WTC11 (cell line): ENCODE measurements around the gene PHAF1. TPM values are rescaled to one million over a fixed set of nuclear protein-coding genes. Genes with fewer than 3 reads are reported as not detected.
A peak's percentile ranks its signal among the peaks of the same experiment; 100 is the strongest.

Experiments used
- ATAC-seq: fragments of 200-7000 bp; cut with Tn5 transposase; 2 replicates; pipeline ENCODE4 v1.10.0; 2021; ENCODE audit warnings: mild to moderate bottlenecking, moderate library complexity
- CTCF ChIA-PET: fragments of 300-600 bp; sonication (Branson Sonifier 250); formaldehyde crosslinking; loops from one replicate; lab custom pipeline; 2021; ENCODE audit warnings: antibody characterized with exemption; lab: Charles Lee
- POLR2A ChIA-PET: fragments of 350-600 bp; sonication (Branson Sonifier 250); formaldehyde crosslinking; loops from one replicate; lab custom pipeline; 2021; ENCODE audit warnings: antibody characterized with exemption; lab: Charles Lee
- DNase-seq: peaks from one replicate; pipeline ENCODE4 v3.0.0; 2021; ENCODE audit warnings: low spot score
- H3K27ac Mint-ChIP-seq: 2 replicates; pipeline ENCODE4 v1.8.0; 2021; ENCODE audit warnings: mixed read lengths
- H3K27me3 Mint-ChIP-seq: 2 replicates; pipeline ENCODE4 v1.8.0; 2021; ENCODE audit warnings: low read depth, mild to moderate bottlenecking, moderate library complexity, mixed read lengths
- H3K36me3 Mint-ChIP-seq: 2 replicates; pipeline ENCODE4 v1.8.0; 2021; ENCODE audit warnings: mixed read lengths
- H3K4me1 Mint-ChIP-seq: 2 replicates; pipeline ENCODE4 v1.8.0; 2022; ENCODE audit warnings: mixed read lengths
- H3K4me3 Mint-ChIP-seq: 2 replicates; pipeline ENCODE4 v1.8.0; 2021; ENCODE audit warnings: mild to moderate bottlenecking, moderate library complexity, mixed read lengths
- H3K9me3 Mint-ChIP-seq: 2 replicates; pipeline ENCODE4 v1.8.0; 2021; ENCODE audit warnings: mixed read lengths
- CBFB ChIP-seq: sonication (generic); formaldehyde crosslinking; IDR thresholded peaks from 2 replicates; pipeline ENCODE4 v1.8.1; 2022; ENCODE audit warnings: mild to moderate bottlenecking, low read depth, missing genetic modification reagents
- CREB1 ChIP-seq: sonication (generic); formaldehyde crosslinking; IDR thresholded peaks from 2 replicates; pipeline ENCODE4 v1.8.0; 2023; ENCODE audit warnings: mild to moderate bottlenecking, missing genetic modification reagents
- E2F1 ChIP-seq: sonication (generic); formaldehyde crosslinking; IDR thresholded peaks from 2 replicates; pipeline ENCODE4 v1.8.0; 2022; ENCODE audit warnings: mild to moderate bottlenecking, missing genetic modification reagents
- ELF4 ChIP-seq: sonication (generic); formaldehyde crosslinking; IDR thresholded peaks from 2 replicates; pipeline ENCODE4 v1.8.1; 2022; ENCODE audit warnings: low read depth, mild to moderate bottlenecking, moderate library complexity, missing genetic modification reagents
- EMX1 ChIP-seq: fragments of 250-450 bp; sonication (Bioruptor Pico); IDR thresholded peaks from 2 replicates; pipeline ENCODE4 v1.8.0; 2021; ENCODE audit warnings: mild to moderate bottlenecking
- OVOL2 ChIP-seq: fragments of 250-450 bp; sonication (Bioruptor Pico); IDR thresholded peaks from 2 replicates; pipeline ENCODE4 v1.9.0; 2021; ENCODE audit warnings: mild to moderate bottlenecking, borderline replicate concordance
- TEAD1 ChIP-seq: sonication (generic); formaldehyde crosslinking; IDR thresholded peaks from 2 replicates; pipeline ENCODE4 v1.8.0; 2022; ENCODE audit warnings: mild to moderate bottlenecking, missing genetic modification reagents
- TEAD4 ChIP-seq: sonication (generic); formaldehyde crosslinking; IDR thresholded peaks from 2 replicates; pipeline ENCODE4 v1.8.0; 2022; ENCODE audit warnings: mild to moderate bottlenecking, missing genetic modification reagents
- ZBTB43 ChIP-seq: sonication (generic); formaldehyde crosslinking; IDR thresholded peaks from 2 replicates; pipeline ENCODE4 v1.8.1; 2023; ENCODE audit warnings: mild to moderate bottlenecking, missing genetic modification reagents
- ZNF121 ChIP-seq: sonication (generic); formaldehyde crosslinking; IDR thresholded peaks from 2 replicates; pipeline ENCODE4 v1.8.0; 2023; ENCODE audit warnings: missing genetic modification reagents
- ZNF219 ChIP-seq: sonication (generic); formaldehyde crosslinking; IDR thresholded peaks from 2 replicates; pipeline ENCODE4 v1.8.0; 2023; ENCODE audit warnings: missing genetic modification reagents, mild to moderate bottlenecking, borderline replicate concordance
- ZNF232 ChIP-seq: sonication (generic); formaldehyde crosslinking; IDR thresholded peaks from 2 replicates; pipeline ENCODE4 v1.8.0; 2022; ENCODE audit warnings: mild to moderate bottlenecking, missing genetic modification reagents
- ZNF416 ChIP-seq: fragments of 250-450 bp; sonication (Bioruptor Pico); IDR thresholded peaks from 2 replicates; pipeline ENCODE4 v1.9.0; 2021; ENCODE audit warnings: mild to moderate bottlenecking, inconsistent platforms
- ZNF532 ChIP-seq: fragments of 250-450 bp; sonication (Bioruptor Pico); IDR thresholded peaks from 2 replicates; pipeline ENCODE4 v1.9.0; 2021; ENCODE audit warnings: mild to moderate bottlenecking, borderline replicate concordance
- total RNA-seq: library from RNA; stranded (reverse); gene quantifications from 3 replicates; pipeline ENCODE4 v1.2.3, GENCODE V29; 2021
- TF ChIP-seq, protein P1 (sequence below): sonication (generic); formaldehyde crosslinking; IDR thresholded peaks from 2 replicates; pipeline ENCODE4 v1.8.0; 2022; ENCODE audit warnings: mild to moderate bottlenecking, missing genetic modification reagents
- TF ChIP-seq, protein P2 (sequence below): sonication (generic); formaldehyde crosslinking; IDR thresholded peaks from 2 replicates; pipeline ENCODE4 v1.8.0; 2023; ENCODE audit warnings: missing genetic modification reagents, mild to moderate bottlenecking, borderline replicate concordance
- TF ChIP-seq, protein P3 (sequence below): fragments of 250-450 bp; sonication (Bioruptor Pico); IDR thresholded peaks from 2 replicates; pipeline ENCODE4 v1.8.0; 2021; ENCODE audit warnings: mild to moderate bottlenecking
- TF ChIP-seq, protein P4 (sequence below): sonication (generic); formaldehyde crosslinking; IDR thresholded peaks from 2 replicates; pipeline ENCODE4 v1.8.1; 2022; ENCODE audit warnings: mild to moderate bottlenecking, missing genetic modification reagents, moderate library complexity, borderline replicate concordance
- TF ChIP-seq, protein P5 (sequence below): sonication (generic); formaldehyde crosslinking; IDR thresholded peaks from 2 replicates; pipeline ENCODE4 v1.8.1; 2023; ENCODE audit warnings: mild to moderate bottlenecking, missing genetic modification reagents, moderate library complexity

The PHAF1 gene
- total RNA-seq, 1 experiment from 2014 or later: 18.8 TPM

DNA sequence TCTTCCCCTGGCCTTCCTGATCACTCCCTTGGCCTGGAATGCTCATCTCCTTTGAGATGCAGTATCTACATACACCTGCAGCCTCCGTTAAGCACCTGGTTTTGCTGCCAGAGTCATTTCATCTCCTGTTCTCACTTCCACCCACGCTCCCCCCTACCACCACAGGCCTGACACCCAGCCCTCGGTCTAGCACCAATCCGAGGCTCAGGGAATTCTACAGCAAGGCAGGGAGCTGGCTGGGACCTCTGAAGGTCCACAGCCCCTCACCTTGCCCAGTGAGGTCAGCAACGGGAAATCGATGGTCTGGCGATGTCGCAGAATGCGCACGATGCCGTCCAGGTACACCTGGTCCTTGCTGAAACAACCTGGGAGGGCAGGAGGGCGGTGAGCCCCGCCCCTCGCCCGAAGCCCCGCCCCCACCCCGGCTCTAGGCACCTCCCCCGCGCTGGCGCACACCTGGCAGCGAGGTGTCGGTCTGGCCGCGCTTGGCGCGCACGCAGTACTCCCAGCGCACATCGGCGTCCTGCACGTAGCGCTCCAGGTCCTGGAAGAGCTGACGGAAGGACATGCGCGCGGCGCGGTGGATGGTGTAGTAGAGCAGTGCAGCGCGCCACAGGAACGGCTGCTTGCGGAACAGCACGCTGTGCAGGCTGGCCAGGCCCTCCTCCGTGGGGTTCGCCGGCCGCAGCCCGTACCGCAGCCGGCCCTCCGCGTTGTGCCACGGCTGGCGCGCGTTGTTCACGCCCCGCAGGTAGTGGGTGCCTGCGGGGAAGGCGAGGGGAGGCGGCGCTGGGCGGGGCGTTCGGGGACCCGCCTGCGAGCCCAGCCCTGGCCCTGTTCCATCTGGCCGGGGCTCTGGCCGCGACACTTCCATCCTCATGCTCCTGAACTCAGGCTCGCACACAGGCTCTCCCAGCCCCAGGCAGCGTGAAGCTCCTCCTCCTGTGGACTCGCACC is 68.3 kb downstream of the PHAF1 start:
- peaks cover 54% of the 10 kb centered on the region for H3K27me3 Mint-ChIP-seq
- peaks cover 3% of the 10 kb centered on the region; the same call in 1 of the 2 replicates for H3K36me3 Mint-ChIP-seq
- ChIA-PET POLR2A (interaction anchor here (0.6 to 1.4 kb wide), 4 partner anchors 9 to 166 kb away, joined by 3 to 5 read pairs (median 3); partner anchors contain the start of genes FBXL8 and TRADD), CTCF (interaction anchor here (0.6 to 5.9 kb wide), 10 partner anchors 7 to 224 kb away, joined by 3 to 37 read pairs (median 6); partner anchors contain the start of genes B3GNT9, CES3 and NOL3)
- H3K9me3 Mint-ChIP-seq: no peaks in the 10 kb centered on the region
- ATAC-seq (peak; percentile 85), DNase-seq (peak; percentile 93)
- H3K4me3 Mint-ChIP-seq: peak overlapping the region; percentile 65
- H3K27ac Mint-ChIP-seq: peak overlapping the region; percentile 63; the same call in 1 of the 2 replicates
- H3K4me1 Mint-ChIP-seq: peaks cover 22% of the 10 kb centered on the region
- peak; percentile 50; the same call in 1 of the 2 replicates for TF ChIP-seq ZBTB43 (CRISPR knock-in tag)
- TF ChIP-seq, protein P1, sequence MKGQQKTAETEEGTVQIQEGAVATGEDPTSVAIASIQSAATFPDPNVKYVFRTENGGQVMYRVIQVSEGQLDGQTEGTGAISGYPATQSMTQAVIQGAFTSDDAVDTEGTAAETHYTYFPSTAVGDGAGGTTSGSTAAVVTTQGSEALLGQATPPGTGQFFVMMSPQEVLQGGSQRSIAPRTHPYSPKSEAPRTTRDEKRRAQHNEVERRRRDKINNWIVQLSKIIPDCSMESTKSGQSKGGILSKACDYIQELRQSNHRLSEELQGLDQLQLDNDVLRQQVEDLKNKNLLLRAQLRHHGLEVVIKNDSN (CRISPR knock-in tag): no peak
- TF ChIP-seq, protein P2, sequence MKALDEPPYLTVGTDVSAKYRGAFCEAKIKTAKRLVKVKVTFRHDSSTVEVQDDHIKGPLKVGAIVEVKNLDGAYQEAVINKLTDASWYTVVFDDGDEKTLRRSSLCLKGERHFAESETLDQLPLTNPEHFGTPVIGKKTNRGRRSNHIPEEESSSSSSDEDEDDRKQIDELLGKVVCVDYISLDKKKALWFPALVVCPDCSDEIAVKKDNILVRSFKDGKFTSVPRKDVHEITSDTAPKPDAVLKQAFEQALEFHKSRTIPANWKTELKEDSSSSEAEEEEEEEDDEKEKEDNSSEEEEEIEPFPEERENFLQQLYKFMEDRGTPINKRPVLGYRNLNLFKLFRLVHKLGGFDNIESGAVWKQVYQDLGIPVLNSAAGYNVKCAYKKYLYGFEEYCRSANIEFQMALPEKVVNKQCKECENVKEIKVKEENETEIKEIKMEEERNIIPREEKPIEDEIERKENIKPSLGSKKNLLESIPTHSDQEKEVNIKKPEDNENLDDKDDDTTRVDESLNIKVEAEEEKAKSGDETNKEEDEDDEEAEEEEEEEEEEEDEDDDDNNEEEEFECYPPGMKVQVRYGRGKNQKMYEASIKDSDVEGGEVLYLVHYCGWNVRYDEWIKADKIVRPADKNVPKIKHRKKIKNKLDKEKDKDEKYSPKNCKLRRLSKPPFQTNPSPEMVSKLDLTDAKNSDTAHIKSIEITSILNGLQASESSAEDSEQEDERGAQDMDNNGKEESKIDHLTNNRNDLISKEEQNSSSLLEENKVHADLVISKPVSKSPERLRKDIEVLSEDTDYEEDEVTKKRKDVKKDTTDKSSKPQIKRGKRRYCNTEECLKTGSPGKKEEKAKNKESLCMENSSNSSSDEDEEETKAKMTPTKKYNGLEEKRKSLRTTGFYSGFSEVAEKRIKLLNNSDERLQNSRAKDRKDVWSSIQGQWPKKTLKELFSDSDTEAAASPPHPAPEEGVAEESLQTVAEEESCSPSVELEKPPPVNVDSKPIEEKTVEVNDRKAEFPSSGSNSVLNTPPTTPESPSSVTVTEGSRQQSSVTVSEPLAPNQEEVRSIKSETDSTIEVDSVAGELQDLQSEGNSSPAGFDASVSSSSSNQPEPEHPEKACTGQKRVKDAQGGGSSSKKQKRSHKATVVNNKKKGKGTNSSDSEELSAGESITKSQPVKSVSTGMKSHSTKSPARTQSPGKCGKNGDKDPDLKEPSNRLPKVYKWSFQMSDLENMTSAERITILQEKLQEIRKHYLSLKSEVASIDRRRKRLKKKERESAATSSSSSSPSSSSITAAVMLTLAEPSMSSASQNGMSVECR (CRISPR knock-in tag): peak; percentile 73; the same call in 1 of the 2 replicates
- no peak for TF ChIP-seq OVOL2 (CRISPR knock-in tag)
- TF ChIP-seq ZNF416 (CRISPR knock-in tag): no peak
- no peak for TF ChIP-seq EMX1 (CRISPR knock-in tag)
- no peak for TF ChIP-seq ZNF532 (CRISPR knock-in tag)
- no peak for TF ChIP-seq E2F1
- TF ChIP-seq, protein P3, sequence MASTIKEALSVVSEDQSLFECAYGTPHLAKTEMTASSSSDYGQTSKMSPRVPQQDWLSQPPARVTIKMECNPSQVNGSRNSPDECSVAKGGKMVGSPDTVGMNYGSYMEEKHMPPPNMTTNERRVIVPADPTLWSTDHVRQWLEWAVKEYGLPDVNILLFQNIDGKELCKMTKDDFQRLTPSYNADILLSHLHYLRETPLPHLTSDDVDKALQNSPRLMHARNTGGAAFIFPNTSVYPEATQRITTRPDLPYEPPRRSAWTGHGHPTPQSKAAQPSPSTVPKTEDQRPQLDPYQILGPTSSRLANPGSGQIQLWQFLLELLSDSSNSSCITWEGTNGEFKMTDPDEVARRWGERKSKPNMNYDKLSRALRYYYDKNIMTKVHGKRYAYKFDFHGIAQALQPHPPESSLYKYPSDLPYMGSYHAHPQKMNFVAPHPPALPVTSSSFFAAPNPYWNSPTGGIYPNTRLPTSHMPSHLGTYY (CRISPR knock-in tag): no peak
- TF ChIP-seq CREB1 (CRISPR knock-in tag): 0 out of 2 replicates have a peak, but pooled peaks have one; percentile 25
- TF ChIP-seq CBFB (CRISPR knock-in tag): no peak
- TF ChIP-seq ZNF121 (CRISPR knock-in tag): no peak; the same call in 1 of the 2 replicates
- TF ChIP-seq TEAD4 (CRISPR knock-in tag): no peak
- TF ChIP-seq, protein P4, sequence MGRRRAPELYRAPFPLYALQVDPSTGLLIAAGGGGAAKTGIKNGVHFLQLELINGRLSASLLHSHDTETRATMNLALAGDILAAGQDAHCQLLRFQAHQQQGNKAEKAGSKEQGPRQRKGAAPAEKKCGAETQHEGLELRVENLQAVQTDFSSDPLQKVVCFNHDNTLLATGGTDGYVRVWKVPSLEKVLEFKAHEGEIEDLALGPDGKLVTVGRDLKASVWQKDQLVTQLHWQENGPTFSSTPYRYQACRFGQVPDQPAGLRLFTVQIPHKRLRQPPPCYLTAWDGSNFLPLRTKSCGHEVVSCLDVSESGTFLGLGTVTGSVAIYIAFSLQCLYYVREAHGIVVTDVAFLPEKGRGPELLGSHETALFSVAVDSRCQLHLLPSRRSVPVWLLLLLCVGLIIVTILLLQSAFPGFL (CRISPR knock-in tag): no peak
- no peak for TF ChIP-seq ELF4 (CRISPR knock-in tag)
- TF ChIP-seq ZNF219: no peak
- peak; percentile 78; the same call in 1 of the 2 replicates for TF ChIP-seq TEAD1 (CRISPR knock-in tag)
- TF ChIP-seq, protein P5, sequence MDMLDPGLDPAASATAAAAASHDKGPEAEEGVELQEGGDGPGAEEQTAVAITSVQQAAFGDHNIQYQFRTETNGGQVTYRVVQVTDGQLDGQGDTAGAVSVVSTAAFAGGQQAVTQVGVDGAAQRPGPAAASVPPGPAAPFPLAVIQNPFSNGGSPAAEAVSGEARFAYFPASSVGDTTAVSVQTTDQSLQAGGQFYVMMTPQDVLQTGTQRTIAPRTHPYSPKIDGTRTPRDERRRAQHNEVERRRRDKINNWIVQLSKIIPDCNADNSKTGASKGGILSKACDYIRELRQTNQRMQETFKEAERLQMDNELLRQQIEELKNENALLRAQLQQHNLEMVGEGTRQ (CRISPR knock-in tag): 0 out of 2 replicates have a peak, but pooled peaks have one; percentile 19
- TF ChIP-seq ZNF232 (CRISPR knock-in tag): no peak; the same call in 1 of the 2 replicates
